T follicular helper cell (primary cell): Measurements from ENCODE around the gene KIAA0040.
"Not testable (repeated sequence)": the region's sequence is repeated elsewhere in the genome, so short reads cannot be mapped to it uniquely, and the experiment has no call there.

Experiments
- DNase-seq: peaks from one replicate; pipeline ENCODE4 v3.0.0-alpha.2; 2020; ENCODE audit warnings: low read depth

KIAA0040 gene

GRCh38 chr1:175137369-175137768, 55.2 kb downstream of the KIAA0040 start:
- DNase-seq = no peak

DNA sequence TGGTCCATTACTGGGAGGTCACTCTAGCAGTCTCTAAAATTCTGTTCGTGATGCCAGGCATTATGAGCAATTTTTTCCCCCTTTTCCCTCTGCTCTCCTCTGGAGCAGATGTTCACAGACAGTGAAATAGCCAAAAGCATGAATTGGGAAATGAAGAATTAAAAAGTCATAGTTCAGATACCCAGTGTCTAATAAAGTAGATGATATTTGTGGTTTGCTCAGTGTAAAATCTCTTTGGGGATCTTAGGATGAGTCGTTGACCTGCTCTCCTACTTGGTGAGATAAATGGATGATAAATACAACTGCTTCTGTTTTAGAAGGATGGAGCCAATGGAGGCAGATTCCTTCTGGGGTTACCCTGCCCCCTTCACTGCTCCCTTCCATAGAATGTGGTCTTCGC, 56.3 kb downstream of the KIAA0040 start:
- DNase-seq = no peak

GRCh38 chr1:175134500-175134899, 58.1 kb downstream of the KIAA0040 start:
- DNase-seq = no peak

DNA sequence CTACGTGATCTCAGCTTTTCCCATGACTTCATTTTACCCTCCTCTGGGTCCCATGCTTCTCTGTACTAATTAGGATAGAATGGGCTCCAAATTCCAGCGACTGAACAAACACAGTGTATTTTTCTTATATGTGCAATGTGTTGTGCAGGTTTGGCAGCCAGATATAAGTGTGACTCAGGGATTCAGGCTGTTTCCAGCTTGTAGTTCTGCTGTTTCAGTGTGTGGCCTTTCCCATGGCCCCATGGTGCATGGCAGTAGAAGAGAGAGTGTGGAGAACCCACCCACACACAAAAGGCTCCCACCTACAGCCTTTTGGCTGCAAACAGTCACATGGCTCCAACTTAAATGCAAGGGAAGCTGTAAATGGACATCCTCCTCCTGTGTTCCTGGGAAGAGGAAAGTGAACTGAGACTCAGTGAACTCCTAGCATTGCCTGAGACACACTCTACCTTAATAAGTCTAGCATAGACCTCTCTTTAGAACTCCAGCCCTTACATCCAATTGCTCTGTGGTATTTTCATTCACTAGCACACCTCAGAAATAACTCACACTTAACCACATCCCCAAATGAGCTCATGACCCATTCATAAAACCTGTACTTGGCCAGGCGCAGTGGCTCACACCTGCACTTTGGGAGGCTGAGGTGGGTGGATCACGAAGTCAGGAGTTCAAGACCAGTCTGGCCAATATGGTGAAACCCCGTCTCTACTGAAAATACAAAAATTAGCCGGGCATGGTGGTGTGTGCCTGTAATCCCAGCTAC, 58.7 kb downstream of the KIAA0040 start:
- DNase-seq = no peak

DNA sequence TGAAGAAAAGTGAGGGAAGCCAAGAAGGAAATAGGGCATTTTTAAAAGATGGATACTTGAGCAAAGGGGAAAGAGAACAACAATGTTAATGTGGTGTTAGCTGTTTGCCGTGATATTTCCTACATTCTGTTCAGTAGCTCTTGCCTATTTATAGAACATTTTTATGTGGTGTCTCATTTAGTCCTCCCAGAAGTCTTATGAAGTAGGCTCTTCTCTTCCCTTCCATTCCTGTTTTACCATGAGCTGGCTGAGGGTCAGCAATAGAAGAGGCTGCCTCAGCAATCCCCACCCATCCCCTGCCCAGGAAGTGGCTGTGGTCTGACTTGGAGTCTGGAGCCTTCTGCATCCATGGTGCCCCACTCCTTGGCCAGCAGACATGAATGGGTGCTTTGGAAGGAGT, 60.1 kb downstream of the KIAA0040 start:
- DNase-seq = no peak

DNA sequence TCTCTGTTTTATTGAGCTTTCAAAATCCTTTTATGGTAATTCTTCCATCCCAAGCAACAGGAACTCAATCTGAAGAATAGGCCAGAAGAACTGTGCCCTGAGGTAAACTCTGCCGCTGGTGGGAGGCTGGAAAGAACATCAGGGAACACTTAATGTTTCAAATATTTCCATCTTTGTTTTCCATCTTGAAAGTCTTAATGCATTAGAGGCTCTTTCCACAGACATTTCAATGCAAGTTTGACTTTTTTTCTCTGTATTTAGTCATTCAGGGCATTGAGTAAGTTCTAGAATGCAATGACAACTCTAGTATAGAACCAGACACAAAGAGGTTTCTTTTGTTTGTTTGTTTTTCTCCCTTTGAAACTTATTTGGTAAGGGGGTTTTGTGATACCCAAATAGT, 61.5 kb downstream of the KIAA0040 start:
- DNase-seq = no peak

GRCh38 chr1:175130649-175131045, 61.9 kb downstream of the KIAA0040 start:
- no peak for DNase-seq

DNA sequence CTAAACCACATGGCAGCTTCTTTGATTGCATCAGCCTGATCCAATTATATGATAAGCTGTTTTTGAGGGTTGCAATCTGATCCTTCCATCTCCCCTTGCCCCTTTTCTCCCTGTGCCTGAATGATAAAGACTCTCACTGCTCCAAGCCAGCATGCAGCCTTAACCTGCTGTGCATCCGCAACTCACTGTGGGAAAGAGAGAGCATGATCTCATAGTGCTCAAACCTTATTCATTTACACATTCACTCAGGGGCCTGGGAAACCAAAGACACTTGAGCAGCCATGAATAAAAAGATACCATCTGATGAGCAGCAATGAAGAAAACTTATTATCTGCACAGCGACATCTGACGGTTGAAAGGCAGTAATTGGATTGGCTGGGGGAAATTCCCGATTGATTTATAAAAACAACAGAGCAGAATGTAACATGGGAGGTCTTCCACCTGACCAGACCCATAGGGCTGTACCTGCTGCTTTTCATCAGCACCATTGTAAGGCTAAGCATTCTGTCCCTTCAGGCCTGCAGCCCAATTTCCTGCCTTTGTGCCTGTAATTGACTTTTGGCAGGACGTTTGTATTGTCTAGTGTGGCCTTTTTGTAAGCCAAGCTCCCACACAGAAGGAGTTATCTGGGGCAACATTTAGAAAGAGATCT, 62.5 kb downstream of the KIAA0040 start:
- DNase-seq = no peak

DNA sequence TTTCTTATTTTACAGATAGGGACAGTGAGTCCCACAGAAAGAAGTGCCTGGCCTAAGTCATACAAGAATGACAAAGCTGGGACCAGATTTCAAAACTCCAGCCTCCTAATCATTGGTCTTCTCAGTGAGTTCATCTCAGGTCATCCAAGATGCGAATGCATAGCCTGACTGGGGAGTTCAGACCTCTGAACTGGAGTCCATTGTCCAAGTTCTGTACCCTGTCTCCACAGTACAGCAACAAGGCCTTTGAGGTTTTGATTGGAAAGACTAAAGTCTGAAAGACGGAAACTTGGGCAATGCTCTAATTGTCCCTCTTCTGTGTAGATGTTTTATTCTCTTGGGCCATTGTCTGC, 63.0 kb downstream of the KIAA0040 start:
- DNase-seq = no peak

DNA sequence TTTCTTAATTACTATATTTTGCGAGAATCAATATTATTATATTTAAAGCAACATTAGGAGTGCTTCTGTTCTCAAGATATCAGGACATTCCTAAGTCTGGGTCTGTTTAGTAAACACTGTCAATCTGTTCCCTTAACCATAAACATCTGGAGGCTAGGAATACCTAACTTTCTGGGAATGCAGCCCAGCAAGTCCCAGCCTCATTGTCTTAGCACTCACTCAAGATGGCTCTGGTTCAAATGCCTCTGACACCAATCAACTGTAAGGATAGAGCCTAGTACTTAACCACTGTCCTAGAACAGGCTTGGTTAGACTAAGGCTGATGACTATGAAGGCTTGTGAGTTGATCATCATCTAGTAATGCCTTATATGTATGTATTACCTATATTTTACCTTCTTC, 63.4 kb downstream of the KIAA0040 start:
- no peak for DNase-seq

GRCh38 chr1:175128523-175128922, 64.1 kb downstream of the KIAA0040 start:
- DNase-seq = no peak

GRCh38 chr1:175127565-175127964, 65.0 kb downstream of the KIAA0040 start:
- DNase-seq = no peak

DNA sequence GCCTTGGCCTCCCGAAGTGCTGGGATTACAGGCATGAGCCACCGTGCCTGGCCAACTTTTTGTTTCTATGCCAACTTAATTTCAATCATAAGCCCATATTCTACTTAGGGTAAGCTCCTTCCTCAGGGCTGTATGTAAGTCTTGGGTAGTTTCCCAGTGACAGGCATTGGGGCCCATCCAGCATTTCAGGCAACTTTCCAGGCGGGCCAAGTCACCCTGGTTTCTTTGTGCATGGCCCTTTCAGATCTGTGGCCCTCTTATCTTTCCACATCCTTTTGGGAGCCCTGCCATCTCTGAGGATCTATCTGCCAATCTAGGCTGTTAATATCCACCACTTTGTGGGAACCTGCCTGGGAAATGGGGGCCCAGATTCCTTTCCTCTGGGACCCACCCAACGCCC, 66.2 kb downstream of the KIAA0040 start:
- DNase-seq = no peak

DNA sequence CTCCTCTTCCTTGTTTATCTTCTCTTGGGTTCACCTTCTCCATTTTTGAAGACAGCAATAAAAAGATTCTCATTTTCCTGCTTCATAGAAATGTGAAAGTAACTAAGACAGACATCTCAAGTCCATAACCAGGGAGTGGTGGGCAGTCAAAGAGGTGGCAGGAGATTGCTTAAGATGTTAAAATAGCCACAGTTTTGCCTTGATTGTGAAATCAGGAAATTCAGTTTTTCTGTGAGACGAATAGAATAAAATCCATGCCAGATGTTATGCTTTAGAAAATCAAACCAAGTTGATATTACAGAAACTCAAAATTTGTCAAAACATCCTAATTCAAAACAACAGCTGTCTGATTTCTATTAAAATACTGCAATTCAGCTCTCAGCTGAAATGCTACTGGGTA, 67.7 kb downstream of the KIAA0040 start:
- no peak for DNase-seq

DNA sequence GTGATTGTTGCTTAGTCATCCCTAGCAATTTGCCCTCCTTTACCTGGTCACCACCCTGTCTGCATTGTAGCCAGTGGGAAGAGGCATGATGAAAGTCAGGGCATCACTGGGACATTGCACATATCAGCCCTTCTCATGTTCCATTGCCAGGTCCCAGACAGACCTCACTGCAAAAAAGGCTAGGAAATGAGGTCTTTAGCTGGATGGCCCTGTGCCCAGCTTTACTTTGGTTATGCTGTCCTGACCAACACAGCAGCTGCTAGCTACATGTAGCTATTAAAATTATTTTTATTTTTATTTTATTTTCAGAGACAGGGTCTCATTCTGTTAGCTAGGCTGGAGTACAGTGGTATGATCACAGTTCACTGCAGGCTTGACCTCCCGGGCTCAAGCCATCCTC, 72.1 kb downstream of the KIAA0040 start:
- DNase-seq = no peak

DNA sequence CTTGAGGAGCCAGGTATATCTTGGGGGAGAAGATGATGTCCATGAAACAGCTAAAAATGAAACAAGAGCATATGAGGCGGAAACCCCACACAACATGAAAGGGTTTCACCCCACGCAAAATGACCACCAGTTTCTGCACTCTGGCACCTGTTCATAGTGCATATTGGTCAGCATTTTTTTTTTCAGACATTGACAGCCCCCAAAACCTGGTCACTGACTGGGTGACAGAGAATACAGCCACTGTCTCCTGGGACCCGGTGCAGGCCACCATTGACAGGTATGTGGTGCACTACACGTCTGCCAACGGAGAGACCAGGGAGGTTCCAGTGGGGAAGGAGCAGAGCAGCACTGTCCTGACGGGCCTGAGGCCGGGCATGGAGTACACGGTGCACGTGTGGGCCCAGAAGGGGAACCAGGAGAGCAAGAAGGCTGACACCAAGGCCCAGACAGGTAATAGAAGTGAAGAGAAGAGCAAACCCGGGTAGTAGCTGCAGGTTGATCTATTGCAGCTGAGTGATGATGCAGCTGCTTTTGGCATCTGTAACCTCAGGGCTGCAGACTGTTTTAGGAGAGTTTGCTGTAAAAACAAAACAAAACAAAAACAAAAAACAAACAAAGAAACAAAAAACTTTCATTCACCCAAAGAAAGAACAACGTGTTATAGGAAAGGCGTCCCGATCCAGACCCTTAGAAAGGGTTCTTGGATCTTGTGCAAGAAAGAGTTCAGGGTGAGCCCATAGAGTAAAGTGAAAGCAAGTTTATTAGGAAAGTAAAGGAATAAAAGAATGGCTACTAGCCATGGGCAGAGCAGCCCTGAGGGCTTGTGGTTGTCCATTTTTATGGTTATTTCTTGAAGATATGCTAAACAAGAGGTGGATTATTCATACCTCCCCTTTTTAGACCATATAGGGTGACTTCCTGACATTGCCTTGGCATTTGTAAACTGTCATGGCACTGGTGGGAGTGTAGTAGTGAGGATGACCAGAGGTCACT, 73.9 kb downstream of the KIAA0040 start:
- DNase-seq = no peak

GRCh38 chr1:175116903-175117302, 75.7 kb downstream of the KIAA0040 start:
- no peak for DNase-seq

DNA sequence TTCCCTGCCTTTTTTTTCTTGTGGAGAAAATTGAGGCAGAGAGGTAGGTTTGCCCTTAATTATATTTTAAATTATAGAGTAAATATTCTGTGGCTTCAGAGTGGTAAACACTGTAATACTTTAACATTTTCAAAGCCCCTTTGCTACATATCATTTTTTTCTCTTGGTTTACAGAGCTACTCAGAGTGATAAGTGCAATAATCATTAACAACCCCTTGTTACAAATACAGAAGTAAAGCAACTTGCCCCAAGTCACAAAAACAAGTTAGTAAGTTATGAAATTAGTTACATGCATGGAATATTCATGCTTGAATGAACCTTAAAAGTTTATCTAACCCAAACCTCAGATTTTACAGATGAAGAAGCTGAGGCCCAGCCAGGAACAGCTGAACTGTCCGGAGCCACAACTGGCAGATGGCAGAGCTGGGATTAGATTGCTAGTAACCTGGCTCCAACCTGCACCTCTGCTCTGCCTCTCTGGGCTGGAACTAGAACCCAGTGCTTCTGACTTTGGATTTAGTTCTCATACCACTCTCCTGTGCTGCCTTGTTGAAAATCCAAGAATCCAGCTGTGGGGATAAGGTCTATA, 76.3 kb downstream of the KIAA0040 start:
- no peak for DNase-seq

- no peak for DNase-seq
These were observed 77.6 kb downstream of the KIAA0040 start for GRCh38 chr1:175114996-175115395.

DNA sequence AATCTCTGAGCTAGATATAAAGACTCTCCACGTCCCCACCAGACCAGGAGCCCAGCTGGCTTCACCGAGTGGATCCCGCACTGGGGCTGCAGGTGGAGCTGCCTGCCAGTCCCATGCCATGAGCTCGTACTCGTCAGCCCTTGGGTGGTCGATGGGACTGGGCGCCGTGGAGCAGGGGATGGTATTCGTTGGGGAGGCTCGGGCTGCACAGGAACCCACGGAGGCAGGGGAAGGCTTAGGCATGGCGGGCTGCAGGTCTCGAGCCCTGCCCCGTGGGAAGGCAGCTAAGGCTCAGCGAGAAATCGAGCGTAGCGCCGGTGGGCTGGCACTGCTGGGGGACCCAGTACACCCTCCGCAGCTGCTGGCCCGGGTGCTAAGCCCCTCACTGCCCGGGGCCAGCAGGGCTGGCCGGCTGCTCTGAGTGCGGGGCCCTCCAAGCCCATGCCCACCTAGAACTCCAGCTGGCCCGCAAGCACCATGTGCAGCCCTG, 84.2 kb downstream of the KIAA0040 start:
- not testable (repeated sequence) for DNase-seq
